Tibial nerve (tissue), 3 donors: Measurements from ENCODE around the gene SLC43A1.

Experiments
- CTCF ChIP-seq, 5 experiments: fragments of 200-600 bp in 3 of 5; fragments of 450-650 bp in 2 of 5; sonication (generic) in 3 of 5; IDR thresholded peaks; one replicate each; pipeline ENCODE4 v1.5.1; 2016 to 2019; ENCODE audit warnings: antibody characterized with exemption in 5 of 5, mild to moderate bottlenecking in 3 of 5, moderate library complexity in 2 of 5
- POLR2A ChIP-seq, 2 donors: fragments of 450-650 bp; IDR thresholded peaks; one replicate each; pipeline ENCODE4 v1.6.1; 2017; ENCODE audit warnings: antibody characterized with exemption in 2 of 2, mild to moderate bottlenecking in 2 of 2, moderate library complexity in 2 of 2

DNA sequence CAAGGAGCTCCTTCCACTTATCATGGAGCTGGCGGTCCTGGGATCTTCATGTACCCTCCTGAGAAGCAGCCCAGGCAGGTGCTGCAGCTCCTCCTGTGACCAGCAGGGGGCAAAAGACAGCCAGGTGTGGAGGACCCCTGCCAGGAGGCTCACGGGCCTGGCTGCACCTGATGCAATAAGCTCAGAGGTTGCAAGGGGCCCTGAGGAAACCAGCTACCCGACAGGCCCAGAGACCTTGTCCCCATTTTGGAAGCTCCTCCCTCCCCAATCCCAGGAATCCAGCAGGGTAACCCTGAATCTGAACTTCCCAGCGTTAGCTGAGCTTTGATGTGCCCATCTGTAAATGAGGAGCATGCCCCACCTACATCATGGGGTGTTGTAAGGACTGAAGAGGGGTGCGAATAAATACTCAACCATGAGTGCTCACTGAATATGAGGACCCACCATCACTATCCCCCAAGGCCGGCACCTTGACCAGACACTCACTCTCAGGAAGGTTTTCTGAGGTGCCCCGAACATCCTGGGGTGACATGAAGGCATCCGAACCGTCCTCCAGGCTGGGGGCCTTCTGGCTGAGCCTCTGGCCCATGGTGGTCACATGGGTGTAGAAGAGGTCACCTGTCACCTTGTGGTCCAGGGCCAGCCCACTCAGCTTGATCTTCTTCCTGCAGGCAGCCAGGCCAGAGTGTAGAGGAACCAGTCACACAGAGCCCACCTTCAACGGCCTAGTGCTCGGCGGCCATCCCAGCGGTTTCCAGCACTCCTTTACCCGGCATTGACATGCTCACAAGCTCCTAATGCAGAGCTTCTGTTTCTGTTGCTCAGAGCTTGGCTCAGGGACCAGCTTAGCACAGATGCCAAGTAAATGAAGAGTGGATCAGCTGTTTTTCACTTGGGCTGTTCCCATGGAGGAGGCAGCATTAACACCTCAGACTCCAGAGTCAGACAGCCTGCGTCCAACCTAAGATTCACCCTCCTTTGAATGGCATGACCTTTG, 21.7 kb downstream of the SLC43A1 start:
- TF ChIP-seq CTCF (IDR thresholded peaks at IDR 0.05) (peak; percentile 77 to 89 (median 80)), POLR2A (IDR thresholded peaks at IDR 0.05) (no peak)
